ENCODE results near the gene ZNF716.
"Not testable (repeated sequence)": the region's sequence is repeated elsewhere in the genome, so short reads cannot be mapped to it uniquely, and the experiment has no call there.

Gene ZNF716

GRCh38 chr7:57427146-57427545, 22.8 kb upstream of the ZNF716 start:
- DNase-seq: no peak

- DNase-seq: no peak
These were observed 22.4 kb upstream of the ZNF716 start for GRCh38 chr7:57427594-57427993.

DNA sequence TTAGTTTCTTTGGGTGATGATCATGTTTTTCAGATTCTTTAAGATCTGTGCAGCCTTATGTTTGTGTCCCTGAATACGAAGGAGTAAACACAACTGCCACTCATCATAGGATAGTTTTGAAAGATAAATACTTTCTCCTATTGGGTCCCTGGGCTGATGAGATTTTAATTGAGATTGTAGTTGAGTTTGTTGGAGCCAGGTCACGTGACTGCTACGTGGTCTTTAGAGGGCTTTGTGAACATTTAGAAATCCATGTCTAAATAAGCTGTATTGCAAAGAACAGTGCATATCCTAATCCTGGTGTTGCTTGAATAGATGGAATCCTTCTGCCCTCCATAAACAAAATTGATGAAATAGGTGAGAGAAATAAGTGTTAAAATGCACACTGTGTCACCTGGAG, 17.4 kb upstream of the ZNF716 start:
- no peak for DNase-seq

GRCh38 chr7:57437581-57437980, 12.4 kb upstream of the ZNF716 start:
- DNase-seq: no peak

GRCh38 chr7:57438244-57438643, 11.7 kb upstream of the ZNF716 start:
- no peak for DNase-seq

GRCh38 chr7:57443567-57443966, 6.4 kb upstream of the ZNF716 start:
- DNase-seq: no peak

DNA sequence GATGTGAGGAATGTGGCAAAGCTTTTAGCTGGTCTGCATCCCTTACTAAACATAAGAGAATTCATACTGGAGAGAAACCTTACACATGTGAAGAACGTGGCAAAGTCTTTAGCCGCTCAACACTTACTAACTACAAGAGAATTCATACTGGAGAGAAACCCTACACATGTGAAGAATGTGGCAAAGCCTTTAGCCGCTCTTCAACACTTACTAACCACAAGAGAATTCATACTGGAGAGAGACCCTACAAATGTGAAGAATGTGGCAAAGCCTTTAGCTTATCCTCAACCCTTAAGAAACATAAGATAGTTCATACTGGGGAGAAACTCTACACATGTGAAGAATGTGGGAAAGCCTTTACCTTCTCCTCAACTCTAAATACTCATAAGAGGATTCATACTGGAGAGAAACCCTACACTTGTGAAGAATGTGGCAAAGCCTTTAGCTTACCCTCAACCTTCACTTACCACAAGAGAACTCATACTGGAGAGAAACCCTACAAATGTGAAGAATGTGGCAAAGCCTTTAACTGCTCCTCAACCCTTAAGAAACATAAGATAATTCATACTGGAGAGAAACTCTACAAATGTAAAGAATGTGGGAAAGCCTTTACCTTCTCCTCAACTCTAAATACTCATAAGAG, 19.3 kb downstream of the ZNF716 start:
- not testable (repeated sequence) for DNase-seq

DNA sequence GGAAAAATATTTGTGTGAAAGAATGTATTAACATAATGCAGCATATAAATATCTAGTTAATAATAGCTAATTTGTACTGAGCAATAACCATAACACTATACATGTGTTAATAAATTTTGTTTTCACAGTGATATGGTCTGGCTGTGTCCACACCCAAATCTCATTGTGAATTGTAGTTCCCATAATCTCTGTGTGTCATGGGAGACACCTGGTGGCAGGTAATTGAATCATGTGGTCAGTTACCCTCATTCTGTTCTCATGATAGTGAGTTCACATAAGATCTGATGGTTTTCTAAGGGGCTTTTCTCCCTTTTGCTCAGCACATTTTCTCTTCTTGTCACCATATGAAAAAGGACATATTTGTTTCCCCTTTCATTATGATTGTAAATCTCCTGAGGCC, 30.3 kb downstream of the ZNF716 start:
- not testable (repeated sequence) for DNase-seq

- not testable (repeated sequence) for DNase-seq
These were observed 35.0 kb downstream of the ZNF716 start for GRCh38 chr7:57485022-57485421.

DNA sequence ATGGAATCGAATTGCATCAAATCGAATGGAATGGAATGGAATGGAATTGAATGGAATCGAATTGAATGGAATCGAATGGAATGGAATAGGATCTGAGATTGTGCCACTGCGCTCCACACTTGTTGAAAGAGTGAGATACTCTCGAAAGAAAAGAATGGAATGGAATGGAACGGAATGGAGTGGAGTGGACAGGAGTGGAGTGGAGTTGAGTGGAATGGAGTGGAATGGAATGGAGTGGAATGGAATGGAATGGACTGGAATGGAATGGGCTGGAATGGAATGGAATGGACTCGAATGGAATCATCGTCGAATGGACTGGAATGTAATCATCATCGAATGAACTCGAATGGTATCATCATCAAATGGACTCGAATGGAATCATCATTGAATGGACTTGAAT, 38.0 kb downstream of the ZNF716 start:
- no peak for DNase-seq

- not testable (repeated sequence) for DNase-seq
These were observed 45.1 kb downstream of the ZNF716 start for GRCh38 chr7:57495111-57495510.

- DNase-seq: no peak
These were observed 46.4 kb downstream of the ZNF716 start for GRCh38 chr7:57496395-57496794.

GRCh38 chr7:57505176-57505575, 55.2 kb downstream of the ZNF716 start:
- DNase-seq: no peak

All from NCI-H2081 treated with DMSO at 0.1 percent for 48 hours (cell line).